GM21786 (cell line): ENCODE results near the gene IGSF23.

ENCODE experiments used
- ATAC-seq: cut with Tn5 transposase; IDR thresholded peaks from one replicate; pipeline ENCODE4 v1.9.1; 2021; ENCODE audit not compliant: unreplicated experiment

Gene IGSF23

GRCh38 chr19:44613295-44614178 is at the start of gene IGSF23:
TSS of gene IGSF23 (plus strand) at chr19:44613563. CDS start at chr19:44613646, 83 bp downstream.
- no peak for ATAC-seq

- ATAC-seq, result no peak
These were observed 46.4 kb upstream of the IGSF23 start for GRCh38 chr19:44566984-44567383.

GRCh38 chr19:44567745-44568144 is 45.6 kb upstream of the IGSF23 start:
- no peak for ATAC-seq

- no peak for ATAC-seq
These were observed 42.8 kb upstream of the IGSF23 start for GRCh38 chr19:44570603-44570983.

GRCh38 chr19:44570984-44571684 is 42.2 kb upstream of the IGSF23 start:
- ATAC-seq, result no peak

GRCh38 chr19:44571830-44572580 is 41.4 kb upstream of the IGSF23 start:
- ATAC-seq, result no peak

GRCh38 chr19:44572581-44572900 is 40.8 kb upstream of the IGSF23 start:
- ATAC-seq, result no peak

- no peak for ATAC-seq
These were observed 40.2 kb upstream of the IGSF23 start for GRCh38 chr19:44573183-44573582.

GRCh38 chr19:44573627-44574026 is 39.7 kb upstream of the IGSF23 start:
- no peak for ATAC-seq

- ATAC-seq, result no peak
These were observed 39.0 kb upstream of the IGSF23 start for GRCh38 chr19:44574186-44574950.

GRCh38 chr19:44575116-44575700 is 38.2 kb upstream of the IGSF23 start:
- no peak for ATAC-seq

GRCh38 chr19:44576843-44577565 is 36.4 kb upstream of the IGSF23 start:
- no peak for ATAC-seq

GRCh38 chr19:44577566-44577874 is 35.8 kb upstream of the IGSF23 start:
- no peak for ATAC-seq

- ATAC-seq, result no peak
These were observed 33.5 kb upstream of the IGSF23 start for GRCh38 chr19:44579663-44580365.

GRCh38 chr19:44580366-44580895 is 32.9 kb upstream of the IGSF23 start:
- ATAC-seq, result no peak

- ATAC-seq, result no peak
These were observed 32.1 kb upstream of the IGSF23 start for GRCh38 chr19:44581288-44581687.

GRCh38 chr19:44582581-44583265 is 30.6 kb upstream of the IGSF23 start:
- no peak for ATAC-seq

- ATAC-seq, result no peak
These were observed 27.8 kb upstream of the IGSF23 start for GRCh38 chr19:44585371-44586133.
